OCI-LY3 (cell line): ENCODE results near the gene EGF.

Source experiments
- EZH2phosphoT487 ChIP-seq: fragments of 200-600 bp; shearing (Covaris generic); IDR thresholded peaks from 2 replicates; pipeline ENCODE4 v1.6.1; 2018; ENCODE audit warnings: antibody characterized with exemption, mixed run types, low read depth
- TF ChIP-seq, protein P1 (sequence below): fragments of 200-600, 300-600 bp; sonication (generic); IDR thresholded peaks from 2 replicates; pipeline ENCODE4 v1.5.1; 2014; ENCODE audit warnings: antibody characterized with exemption, low read length, low read depth

DNA sequence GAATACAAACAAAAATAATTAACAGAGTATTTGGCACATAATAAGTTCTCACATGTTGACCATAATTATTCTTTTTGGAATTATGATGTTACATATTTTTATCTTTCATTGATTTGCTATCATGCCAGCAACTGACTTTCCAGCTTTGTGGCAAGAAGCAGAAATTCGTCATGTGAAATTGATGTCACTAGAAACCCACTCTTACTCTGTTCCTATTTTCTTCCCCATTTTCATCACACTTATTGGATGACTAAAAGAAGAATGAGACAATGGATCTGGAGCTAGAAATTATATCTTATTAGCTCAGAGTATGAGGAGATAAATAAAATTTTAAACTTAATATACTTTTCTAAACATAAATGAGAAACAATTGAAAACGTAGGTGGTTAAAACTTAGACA, 31.9 kb downstream of the EGF start:
- TF ChIP-seq, protein P1, sequence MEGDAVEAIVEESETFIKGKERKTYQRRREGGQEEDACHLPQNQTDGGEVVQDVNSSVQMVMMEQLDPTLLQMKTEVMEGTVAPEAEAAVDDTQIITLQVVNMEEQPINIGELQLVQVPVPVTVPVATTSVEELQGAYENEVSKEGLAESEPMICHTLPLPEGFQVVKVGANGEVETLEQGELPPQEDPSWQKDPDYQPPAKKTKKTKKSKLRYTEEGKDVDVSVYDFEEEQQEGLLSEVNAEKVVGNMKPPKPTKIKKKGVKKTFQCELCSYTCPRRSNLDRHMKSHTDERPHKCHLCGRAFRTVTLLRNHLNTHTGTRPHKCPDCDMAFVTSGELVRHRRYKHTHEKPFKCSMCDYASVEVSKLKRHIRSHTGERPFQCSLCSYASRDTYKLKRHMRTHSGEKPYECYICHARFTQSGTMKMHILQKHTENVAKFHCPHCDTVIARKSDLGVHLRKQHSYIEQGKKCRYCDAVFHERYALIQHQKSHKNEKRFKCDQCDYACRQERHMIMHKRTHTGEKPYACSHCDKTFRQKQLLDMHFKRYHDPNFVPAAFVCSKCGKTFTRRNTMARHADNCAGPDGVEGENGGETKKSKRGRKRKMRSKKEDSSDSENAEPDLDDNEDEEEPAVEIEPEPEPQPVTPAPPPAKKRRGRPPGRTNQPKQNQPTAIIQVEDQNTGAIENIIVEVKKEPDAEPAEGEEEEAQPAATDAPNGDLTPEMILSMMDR = no peak
- TF ChIP-seq EZH2phosphoT487 = no peak
